Small intestine (tissue), 7 donors: ENCODE results near the gene SLC25A2. TPM values are rescaled to one million over a fixed set of nuclear protein-coding genes. Genes with fewer than 3 reads are reported as not detected.
"Not testable (repeated sequence)": the region's sequence is repeated elsewhere in the genome, so short reads cannot be mapped to it uniquely, and the experiment has no call there.

Experiments used
- DNase-seq, 2 donors: peaks; one replicate each; pipeline versions ENCODE4 v3.0.0 to v3.0.0-alpha.2; 2013
- FAIRE-seq: peaks from 2 replicates; lab custom pipeline; 2012; peaks lifted over from hg19 to GRCh38; lab: Jason Lieb, UNC
- H3K27ac ChIP-seq, 3 donors: one replicate each; pipeline ENCODE4 v1.5.1; 2013; ENCODE audit warnings: low read length in 2 of 3, mild to moderate bottlenecking in 2 of 3, control low read depth in 1 of 3, inconsistent platforms in 1 of 3, low read depth in 1 of 3, moderate library complexity in 1 of 3
- H3K27me3 ChIP-seq, 3 donors: one replicate each; pipeline ENCODE4 v1.6.1; 2013; ENCODE audit warnings: low read length in 3 of 3, inconsistent platforms in 1 of 3; ENCODE audit not compliant: control insufficient read depth in 3 of 3, insufficient read depth in 3 of 3
- H3K36me3 ChIP-seq, 3 donors: one replicate each; pipeline ENCODE4 v1.6.1; 2013; ENCODE audit warnings: low read length in 3 of 3, inconsistent platforms in 1 of 3, low read depth in 1 of 3, mild to moderate bottlenecking in 1 of 3, moderate library complexity in 1 of 3; ENCODE audit not compliant: control insufficient read depth in 3 of 3, insufficient read depth in 2 of 3
- H3K4me1 ChIP-seq, 3 donors: one replicate each; pipeline ENCODE4 v1.6.1; 2013; ENCODE audit warnings: low read length in 2 of 3, inconsistent platforms in 1 of 3, low read depth in 1 of 3, mild to moderate bottlenecking in 1 of 3, moderate library complexity in 1 of 3; ENCODE audit not compliant: control insufficient read depth in 3 of 3, insufficient read depth in 2 of 3
- H3K4me3 ChIP-seq, 3 donors: one replicate each; pipeline ENCODE4 v1.5.1; 2013; ENCODE audit warnings: low read length in 3 of 3, control low read depth in 1 of 3, inconsistent platforms in 1 of 3, low read depth in 1 of 3, mild to moderate bottlenecking in 1 of 3, moderate library complexity in 1 of 3
- H3K9me3 ChIP-seq, 2 donors: one replicate each; pipeline ENCODE4 v1.6.1; 2013; ENCODE audit warnings: low read depth in 1 of 2, low read length in 1 of 2; ENCODE audit not compliant: control insufficient read depth in 2 of 2, insufficient read depth in 1 of 2
- WGBS, 3 donors: extraction: QIAGEN DNeasy Blood & Tissue Kit; methylation state at CpG; one replicate each; pipeline ENCODE4 v1.1.7; 2013; 5-methylcytosine and 5-hydroxymethylcytosine counted together
- polyA plus RNA-seq, 4 donors: library from polyadenylated mRNA; stranded (reverse) in 3 of 4; unstranded in 1 of 4; fragments of 200-250 nt in 3 of 4; fragments of 120-200 nt in 1 of 4; gene quantifications; one replicate each; pipeline versions ENCODE4 v1.2.1 to v1.2.3, GENCODE V29; 2013
- donor health status: healthy with polysubstance abuse.
- donor health status: control.
- donor health status: control.
- donor health status: Bipolar disorder and iron deficiency.
- donor health status: healthy.

SLC25A2 gene
- polyA plus RNA-seq, 4 donors = 0.12 to 0.45 (median 0.15) TPM; not detected in 1

DNA sequence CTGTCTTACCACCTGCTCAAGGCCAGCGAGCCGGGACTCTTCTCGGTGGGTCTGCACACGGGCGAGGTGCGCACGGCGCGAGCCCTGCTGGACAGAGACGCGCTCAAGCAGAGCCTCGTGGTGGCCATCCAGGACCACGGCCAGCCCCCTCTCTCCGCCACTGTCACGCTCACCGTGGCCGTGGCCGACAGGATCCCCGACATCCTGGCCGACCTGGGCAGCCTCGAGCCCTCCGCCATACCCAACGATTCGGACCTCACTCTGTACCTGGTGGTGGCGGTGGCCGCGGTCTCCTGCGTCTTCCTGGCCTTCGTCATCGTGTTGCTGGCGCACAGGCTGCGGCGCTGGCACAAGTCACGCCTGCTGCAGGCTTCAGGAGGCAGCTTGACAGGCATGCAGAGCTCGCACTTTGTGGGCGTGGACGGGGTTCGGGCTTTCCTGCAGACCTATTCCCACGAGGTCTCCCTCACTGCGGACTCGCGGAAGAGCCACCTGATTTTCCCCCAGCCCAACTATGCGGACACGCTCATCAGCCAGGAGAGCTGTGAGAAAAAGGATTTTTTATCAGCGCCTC is 37.0 kb upstream of the SLC25A2 start:
- DNase-seq, H3K27ac ChIP-seq, H3K36me3 ChIP-seq, H3K4me1 ChIP-seq, FAIRE-seq, H3K4me3 ChIP-seq: not testable (repeated sequence)
- peaks cover 2 to 46% of the 10 kb centered on the region in 2 donors for H3K9me3 ChIP-seq
- WGBS, 3 donors = 68 to 73% (median 71%) methylated on average over 32 to 45 of the region's 45 CpGs
- peaks cover 0 to 15% (median 12%) of the 10 kb centered on the region in 3 donors for H3K27me3 ChIP-seq

DNA sequence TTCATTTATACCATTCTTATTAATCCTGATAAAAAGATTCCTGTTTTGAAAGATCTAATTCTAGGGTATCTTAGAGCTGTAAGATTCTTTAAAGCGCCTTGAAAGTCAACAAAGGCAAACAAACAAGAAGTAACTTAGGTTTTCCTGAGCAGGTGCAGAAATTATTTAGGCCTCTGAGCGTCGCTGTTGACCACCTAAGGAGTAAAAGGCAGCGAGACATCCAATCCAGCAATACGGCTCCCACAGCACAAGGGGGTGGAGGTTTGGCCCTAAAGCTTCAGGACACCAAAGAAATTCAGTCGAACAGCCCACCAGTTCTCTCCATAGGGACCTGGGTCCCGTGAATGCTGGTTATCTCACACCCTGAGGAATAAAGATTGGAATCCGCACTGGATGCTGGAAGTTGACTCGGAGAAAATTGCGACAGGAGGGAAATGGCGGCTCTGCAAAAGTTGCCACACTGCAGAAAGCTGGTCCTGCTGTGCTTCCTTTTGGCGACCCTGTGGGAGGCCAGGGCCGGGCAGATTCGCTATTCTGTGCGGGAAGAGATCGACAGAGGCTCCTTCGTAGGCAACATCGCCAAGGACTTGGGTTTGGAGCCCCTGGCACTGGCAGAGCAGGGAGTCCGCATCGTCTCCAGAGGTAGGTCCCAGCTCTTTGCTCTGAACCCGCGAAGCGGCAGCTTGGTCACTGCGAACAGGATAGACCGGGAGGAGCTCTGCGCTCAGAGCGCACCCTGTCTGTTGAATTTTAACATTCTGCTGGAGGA is 34.9 kb upstream of the SLC25A2 start, which contains the start of gene PCDHGA2:
TSS of gene PCDHGA2 (plus strand) at position 223 of the 769 bp plus-strand sequence.
- H3K27me3 ChIP-seq = peaks cover 0 to 9% (median 7%) of the 10 kb centered on the region in 3 donors
- FAIRE-seq = no peak
- peak within 1 kb of the TSS in 1 of 3 donors; percentile 16 for H3K4me3 ChIP-seq
- H3K9me3 ChIP-seq = peaks cover 4 to 28% of the 10 kb centered on the region in 2 donors
- peak in 1 of 2 donors; percentile 24 for DNase-seq
- no peaks in the 10 kb centered on the region for H3K36me3 ChIP-seq
- no peak within 1 kb of the TSS for H3K27ac ChIP-seq
- no peaks in the 10 kb centered on the region for H3K4me1 ChIP-seq
- 15 to 28% (median 26%) methylated on average over 27 of the region's 27 CpGs for WGBS, 3 donors

DNA sequence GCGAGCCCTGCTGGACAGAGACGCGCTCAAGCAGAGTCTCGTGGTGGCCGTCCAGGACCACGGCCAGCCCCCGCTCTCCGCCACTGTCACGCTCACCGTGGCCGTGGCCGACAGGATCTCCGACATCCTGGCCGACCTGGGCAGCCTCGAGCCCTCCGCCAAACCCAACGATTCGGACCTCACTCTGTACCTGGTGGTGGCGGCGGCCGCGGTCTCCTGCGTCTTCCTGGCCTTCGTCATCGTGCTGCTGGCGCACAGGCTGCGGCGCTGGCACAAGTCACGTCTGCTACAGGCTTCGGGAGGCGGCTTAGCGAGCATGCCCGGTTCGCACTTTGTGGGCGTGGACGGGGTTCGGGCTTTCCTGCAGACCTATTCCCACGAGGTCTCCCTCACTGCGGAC is 28.7 kb upstream of the SLC25A2 start:
- H3K36me3 ChIP-seq, H3K4me1 ChIP-seq, DNase-seq, H3K27ac ChIP-seq, FAIRE-seq, H3K4me3 ChIP-seq: not testable (repeated sequence)
- Histone ChIP-seq H3K9me3 (peaks cover 2 to 35% of the 10 kb centered on the region in 2 donors), H3K27me3 (peaks cover 0 to 17% (median 16%) of the 10 kb centered on the region in 3 donors)
- WGBS, 3 donors = 48 to 66% (median 62%) methylated on average over 26 to 39 of the region's 39 CpGs

DNA sequence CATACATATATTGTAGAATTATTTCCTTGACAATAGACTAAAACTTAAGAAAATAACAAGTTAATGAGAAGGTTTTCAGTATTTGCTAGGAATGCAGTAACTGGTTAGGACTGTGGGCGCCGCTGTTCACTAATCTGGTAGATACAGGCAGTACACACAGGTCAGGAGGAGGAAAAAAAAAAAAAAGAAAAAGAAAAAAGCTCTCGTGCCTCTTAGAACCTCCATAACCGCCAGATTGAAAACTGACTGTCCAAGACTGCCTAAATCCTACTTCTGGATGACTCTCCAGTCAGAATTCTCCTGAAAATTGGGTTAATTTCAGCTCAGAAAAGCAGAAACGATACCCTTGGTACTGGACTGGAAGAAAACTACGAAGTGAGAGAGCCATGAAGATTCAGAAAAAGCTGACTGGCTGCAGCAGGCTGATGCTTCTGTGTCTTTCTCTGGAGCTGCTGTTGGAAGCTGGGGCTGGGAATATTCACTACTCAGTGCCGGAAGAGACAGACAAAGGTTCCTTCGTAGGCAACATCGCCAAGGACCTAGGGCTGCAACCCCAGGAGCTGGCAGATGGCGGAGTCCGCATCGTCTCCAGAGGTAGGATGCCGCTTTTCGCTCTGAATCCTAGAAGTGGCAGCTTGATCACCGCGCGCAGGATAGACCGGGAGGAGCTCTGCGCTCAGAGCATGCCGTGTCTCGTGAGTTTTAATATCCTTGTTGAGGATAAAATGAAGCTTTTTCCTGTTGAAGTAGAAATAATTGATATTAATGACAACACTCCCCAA is 26.6 kb upstream of the SLC25A2 start, which contains the start of gene PCDHGA1:
TSS of gene PCDHGA1 (plus strand) at position 216 of the 782 bp plus-strand sequence.
- Histone ChIP-seq H3K27me3 (peaks cover 0 to 19% (median 17%) of the 10 kb centered on the region in 3 donors), H3K4me1 (no peaks in the 10 kb centered on the region), H3K36me3 (no peaks in the 10 kb centered on the region), H3K27ac (no peak within 1 kb of the TSS), H3K4me3 (no peak within 1 kb of the TSS), H3K9me3 (peaks cover 2 to 46% of the 10 kb centered on the region in 2 donors)
- FAIRE-seq = no peak
- WGBS, 3 donors = 28 to 40% (median 39%) methylated on average over 21 of the region's 21 CpGs
- DNase-seq = no peak

DNA sequence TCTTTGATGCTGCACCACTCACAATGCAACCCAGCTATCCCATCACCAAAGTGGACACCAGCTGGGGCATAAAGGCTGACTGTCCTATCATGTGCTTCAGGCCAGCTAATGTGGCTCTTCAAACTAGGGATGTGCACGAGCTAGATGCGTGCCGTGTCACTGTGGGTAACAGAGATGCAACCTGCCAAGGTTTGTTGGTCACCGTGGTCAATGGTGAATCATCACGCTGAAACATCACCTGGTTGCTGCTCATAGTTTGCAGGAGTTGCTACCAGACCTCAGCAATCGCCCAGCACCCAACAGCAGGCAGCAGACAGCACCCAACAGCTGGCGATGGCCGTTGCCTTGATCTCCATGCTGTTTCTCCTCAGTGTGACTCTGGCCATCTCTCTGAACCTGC is 24.4 kb upstream of the SLC25A2 start:
- no peak for DNase-seq
- no peaks in the 10 kb centered on the region for H3K36me3 ChIP-seq
- no peak overlapping the region for H3K4me3 ChIP-seq
- no peak overlapping the region for H3K27ac ChIP-seq
- H3K27me3 ChIP-seq = peaks cover 0 to 19% (median 15%) of the 10 kb centered on the region in 3 donors
- 64 to 85% (median 81%) methylated on average over 8 of the region's 8 CpGs for WGBS, 3 donors
- H3K4me1 ChIP-seq = no peaks in the 10 kb centered on the region
- no peak for FAIRE-seq
- H3K9me3 ChIP-seq = peaks cover 0 to 46% of the 10 kb centered on the region in 2 donors

DNA sequence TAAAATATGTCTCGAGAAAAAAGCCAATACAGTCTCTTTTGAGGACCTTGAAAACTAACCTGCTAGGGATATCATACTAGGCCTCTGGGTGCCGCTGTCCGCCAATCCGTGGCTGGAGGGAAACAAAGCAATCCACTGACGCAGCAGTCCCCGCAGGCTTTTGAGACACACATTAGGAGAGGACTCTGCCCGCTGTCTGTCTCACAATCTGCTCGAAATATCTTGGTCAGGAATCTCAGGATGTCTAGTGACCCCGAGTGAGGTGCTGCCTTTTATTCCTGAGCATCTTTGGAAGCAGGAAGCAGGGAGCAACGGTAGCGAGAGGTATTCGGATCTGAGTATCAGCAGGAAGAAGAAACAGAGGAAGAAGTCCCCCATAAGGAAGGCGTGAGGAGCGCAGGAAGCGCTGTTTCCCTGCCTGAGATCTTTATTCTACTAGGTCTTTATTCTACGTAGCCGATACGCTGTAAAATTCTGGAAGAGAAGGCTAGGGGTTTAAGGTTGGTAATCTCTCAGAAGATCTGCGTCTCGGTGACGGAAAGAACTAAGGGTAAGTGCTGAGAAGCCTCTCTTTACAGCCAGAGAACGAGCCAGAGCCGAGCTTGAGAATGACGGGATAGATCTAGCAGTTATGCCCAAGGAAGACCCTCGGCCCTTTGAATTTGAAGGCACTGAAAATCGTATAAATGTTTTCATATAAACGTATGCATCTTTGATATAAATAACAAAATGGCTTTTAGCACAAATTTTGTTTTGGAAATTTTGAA is 22.4 kb upstream of the SLC25A2 start:
- Histone ChIP-seq H3K27ac (peak overlapping the region in 1 of 3 donors; percentile 6), H3K27me3 (peaks cover 0 to 17% (median 12%) of the 10 kb centered on the region in 3 donors), H3K4me1 (no peaks in the 10 kb centered on the region), H3K36me3 (no peaks in the 10 kb centered on the region), H3K4me3 (peak overlapping the region; percentile 9 to 17 (median 9)), H3K9me3 (peaks cover 0 to 37% of the 10 kb centered on the region in 2 donors)
- DNase-seq (peak; percentile 35 to 52), FAIRE-seq (no peak)
- WGBS, 3 donors = 13 to 23% (median 19%) methylated on average over 27 of the region's 27 CpGs

DNA sequence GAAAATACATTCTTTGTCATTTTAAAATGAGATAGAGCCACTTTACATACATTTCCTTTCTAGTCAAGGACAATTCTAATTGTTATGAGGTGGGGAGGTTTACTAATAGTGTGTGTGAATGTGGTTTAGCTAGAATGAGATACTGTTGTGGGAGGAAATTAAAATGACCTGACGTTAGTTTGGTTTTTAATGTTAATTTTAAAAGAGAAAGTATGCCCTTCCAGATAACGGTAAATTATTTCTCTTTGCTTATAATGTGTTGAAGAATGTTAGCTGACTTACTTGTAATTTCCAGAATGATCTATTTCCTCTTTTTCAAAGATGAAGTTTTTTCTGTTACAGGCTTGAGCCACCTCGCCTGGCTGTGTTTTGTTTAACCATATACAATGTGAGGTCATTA is 18.4 kb upstream of the SLC25A2 start:
- peaks cover 0 to 3% (median 2%) of the 10 kb centered on the region in 3 donors for H3K4me1 ChIP-seq
- 74 to 83% (median 81%) methylated on average over 3 of the region's 3 CpGs for WGBS, 3 donors
- H3K27me3 ChIP-seq = peaks cover 0 to 3% (median 0%) of the 10 kb centered on the region in 3 donors
- DNase-seq (no peak), FAIRE-seq (no peak)
- peaks cover 2 to 15% (median 2%) of the 10 kb centered on the region in 3 donors for H3K36me3 ChIP-seq
- H3K9me3 ChIP-seq = peaks cover 7 to 42% of the 10 kb centered on the region in 2 donors
- no peak overlapping the region for H3K4me3 ChIP-seq
- H3K27ac ChIP-seq = no peak overlapping the region
